Sigmoid colon (tissue), 3 donors: ENCODE measurements around the gene MEPCE.
"Not testable (repeated sequence)": the region's sequence is repeated elsewhere in the genome, so short reads cannot be mapped to it uniquely, and the experiment has no call there.

Experiments
- POLR2A ChIP-seq, 2 donors: fragments of 450-650 bp; IDR thresholded peaks; one replicate each; pipeline ENCODE4 v1.6.1; 2016; ENCODE audit warnings: antibody characterized with exemption in 2 of 2, mild to moderate bottlenecking in 2 of 2, moderate library complexity in 2 of 2
- TF ChIP-seq, protein P1 (sequence below), 4 experiments: fragments of 450-650 bp in 3 of 4; fragments of 200-600 bp in 1 of 4; IDR thresholded peaks; one replicate each; pipeline ENCODE4 v1.5.1; 2016 to 2019; ENCODE audit warnings: antibody characterized with exemption in 4 of 4, mild to moderate bottlenecking in 3 of 4, moderate library complexity in 2 of 4

DNA sequence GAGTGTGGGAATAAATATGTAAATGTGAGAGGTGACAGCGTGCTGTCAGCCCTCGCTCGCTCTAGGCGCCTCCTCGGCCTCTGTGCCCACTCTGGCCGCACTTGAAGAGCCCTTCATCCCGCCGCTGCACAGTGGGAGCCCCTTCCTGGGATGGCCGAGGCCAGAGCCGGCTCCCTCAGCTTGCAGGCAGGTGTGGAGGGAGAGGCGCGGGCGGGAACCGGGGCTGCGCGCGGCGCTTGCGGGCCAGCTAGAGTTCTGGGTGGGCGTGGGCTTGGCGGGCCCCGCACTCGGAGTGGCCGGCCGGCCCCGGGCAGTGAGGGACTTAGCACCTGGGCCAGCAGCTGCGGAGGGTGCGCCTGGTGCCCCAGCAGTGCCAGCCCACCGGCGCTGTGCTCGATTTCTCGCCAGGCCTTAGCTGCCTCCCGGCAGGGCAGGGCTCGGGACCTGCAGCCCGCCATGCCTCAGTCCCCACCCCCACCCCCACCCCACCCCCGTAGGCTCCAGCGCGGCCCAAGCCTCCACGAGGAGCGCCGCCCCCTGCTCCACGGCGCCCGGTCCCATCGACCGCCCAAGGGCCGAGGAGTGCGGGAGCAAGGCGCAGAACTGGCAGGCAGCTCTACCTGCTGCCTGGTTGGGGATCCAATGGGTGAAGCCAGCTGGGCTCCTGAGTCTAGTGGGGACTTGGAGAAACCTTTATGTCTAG lies 47.9 kb upstream of the MEPCE start:
- TF ChIP-seq, protein P1, sequence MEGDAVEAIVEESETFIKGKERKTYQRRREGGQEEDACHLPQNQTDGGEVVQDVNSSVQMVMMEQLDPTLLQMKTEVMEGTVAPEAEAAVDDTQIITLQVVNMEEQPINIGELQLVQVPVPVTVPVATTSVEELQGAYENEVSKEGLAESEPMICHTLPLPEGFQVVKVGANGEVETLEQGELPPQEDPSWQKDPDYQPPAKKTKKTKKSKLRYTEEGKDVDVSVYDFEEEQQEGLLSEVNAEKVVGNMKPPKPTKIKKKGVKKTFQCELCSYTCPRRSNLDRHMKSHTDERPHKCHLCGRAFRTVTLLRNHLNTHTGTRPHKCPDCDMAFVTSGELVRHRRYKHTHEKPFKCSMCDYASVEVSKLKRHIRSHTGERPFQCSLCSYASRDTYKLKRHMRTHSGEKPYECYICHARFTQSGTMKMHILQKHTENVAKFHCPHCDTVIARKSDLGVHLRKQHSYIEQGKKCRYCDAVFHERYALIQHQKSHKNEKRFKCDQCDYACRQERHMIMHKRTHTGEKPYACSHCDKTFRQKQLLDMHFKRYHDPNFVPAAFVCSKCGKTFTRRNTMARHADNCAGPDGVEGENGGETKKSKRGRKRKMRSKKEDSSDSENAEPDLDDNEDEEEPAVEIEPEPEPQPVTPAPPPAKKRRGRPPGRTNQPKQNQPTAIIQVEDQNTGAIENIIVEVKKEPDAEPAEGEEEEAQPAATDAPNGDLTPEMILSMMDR (IDR thresholded peaks at IDR 0.05): not testable (repeated sequence)
- TF ChIP-seq POLR2A (IDR thresholded peaks at IDR 0.05): not testable (repeated sequence)
